ENCODE measurements around the gene SORBS2.

DNA sequence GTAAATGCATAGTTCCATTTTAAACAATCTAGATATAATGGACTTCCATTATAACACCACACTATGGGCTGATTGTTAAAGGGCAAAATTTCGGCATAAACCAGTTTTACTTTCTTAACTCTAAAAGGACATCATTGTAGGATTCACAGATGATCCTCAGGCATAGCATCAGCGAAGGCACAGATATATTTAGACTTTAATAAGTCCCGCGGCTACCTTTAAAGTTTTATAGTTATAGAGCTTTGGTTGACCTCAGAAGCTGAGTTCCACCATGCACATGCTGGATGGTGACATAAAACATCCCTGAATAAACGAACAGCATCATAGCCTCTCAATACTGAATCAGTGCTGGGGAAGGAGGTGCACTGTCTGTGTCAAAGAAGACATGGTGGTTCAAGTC lies 151.7 kb downstream of the SORBS2 start:
- TF ChIP-seq, protein P1, sequence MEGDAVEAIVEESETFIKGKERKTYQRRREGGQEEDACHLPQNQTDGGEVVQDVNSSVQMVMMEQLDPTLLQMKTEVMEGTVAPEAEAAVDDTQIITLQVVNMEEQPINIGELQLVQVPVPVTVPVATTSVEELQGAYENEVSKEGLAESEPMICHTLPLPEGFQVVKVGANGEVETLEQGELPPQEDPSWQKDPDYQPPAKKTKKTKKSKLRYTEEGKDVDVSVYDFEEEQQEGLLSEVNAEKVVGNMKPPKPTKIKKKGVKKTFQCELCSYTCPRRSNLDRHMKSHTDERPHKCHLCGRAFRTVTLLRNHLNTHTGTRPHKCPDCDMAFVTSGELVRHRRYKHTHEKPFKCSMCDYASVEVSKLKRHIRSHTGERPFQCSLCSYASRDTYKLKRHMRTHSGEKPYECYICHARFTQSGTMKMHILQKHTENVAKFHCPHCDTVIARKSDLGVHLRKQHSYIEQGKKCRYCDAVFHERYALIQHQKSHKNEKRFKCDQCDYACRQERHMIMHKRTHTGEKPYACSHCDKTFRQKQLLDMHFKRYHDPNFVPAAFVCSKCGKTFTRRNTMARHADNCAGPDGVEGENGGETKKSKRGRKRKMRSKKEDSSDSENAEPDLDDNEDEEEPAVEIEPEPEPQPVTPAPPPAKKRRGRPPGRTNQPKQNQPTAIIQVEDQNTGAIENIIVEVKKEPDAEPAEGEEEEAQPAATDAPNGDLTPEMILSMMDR (conservative IDR thresholded peaks at IDR 0.05 in 1 of 2, IDR thresholded peaks at IDR 0.05 in 1 of 2; ENCODE audit: low read depth in 1 of 2, low read length in 2 of 2) = no peak
- no peak for TF ChIP-seq EZH2 (IDR thresholded peaks at IDR 0.05; ENCODE audit: low read length, missing control alignments)

Data from fibroblast of lung (primary cell).